Measurements from ENCODE around the gene ATRN. TPM values are rescaled to one million over a fixed set of nuclear protein-coding genes. Genes with fewer than 3 reads are reported as not detected.

ATRN gene
- total and polyA plus RNA-seq, 2 experiments from 2014 or later, result 14.7 to 71.1 TPM

DNA sequence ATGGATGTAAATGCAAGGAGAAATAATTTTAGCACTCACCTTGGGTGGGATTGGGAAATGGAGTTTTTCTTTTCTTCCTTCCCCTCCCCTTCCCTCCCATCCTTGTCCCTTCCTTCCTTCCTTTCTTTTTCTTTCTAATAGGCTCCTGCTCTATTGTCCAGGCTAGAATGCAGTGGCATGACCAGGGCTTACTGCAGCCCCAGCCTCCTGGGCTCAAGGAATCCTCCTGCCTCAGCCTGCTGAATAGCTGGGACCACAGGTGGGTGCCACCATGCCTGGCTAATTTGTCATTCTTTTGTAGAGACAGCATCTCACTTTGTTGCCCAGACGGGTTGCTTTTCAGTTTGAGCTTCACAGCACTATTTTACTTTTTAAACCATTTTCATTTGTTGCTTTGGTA lies 21.5 kb upstream of the ATRN start:
- H3K9me2 ChIP-seq (replicated peaks; ENCODE audit: insufficient read depth), result no peaks in the 10 kb centered on the region
- no peaks in the 10 kb centered on the region for H3K4me1 ChIP-seq (ENCODE audit: insufficient read depth)
- H3K27me3 ChIP-seq, result peaks cover 4% of the 10 kb centered on the region
- no peak overlapping the region for H3K4me3 ChIP-seq
- no peaks in the 10 kb centered on the region for H3K9me3 ChIP-seq (ENCODE audit: low read depth)
- TF ChIP-seq EZH2phosphoT487 (IDR thresholded peaks at IDR 0.05; ENCODE audit: low read depth, severe bottlenecking, unreplicated experiment), result no peak
- 71% methylated on average over 1 of the region's 1 CpG for WGBS (ENCODE audit: low lambda C conversion rate, missing lambda C conversion rate)
- no peak overlapping the region for H3K4me2 ChIP-seq
- no peak overlapping the region for H2AFZ ChIP-seq
- no peaks in the 10 kb centered on the region for H3K36me3 ChIP-seq (replicated peaks; ENCODE audit: insufficient read depth, low read depth)
- H4K20me1 ChIP-seq (ENCODE audit: insufficient read depth, poor library complexity, severe bottlenecking), result no peaks in the 10 kb centered on the region
- no peak overlapping the region for H3K27ac ChIP-seq
- H3K79me2 ChIP-seq, result no peaks in the 10 kb centered on the region
- DNase-seq (ENCODE audit: low spot score), result no peak

DNA sequence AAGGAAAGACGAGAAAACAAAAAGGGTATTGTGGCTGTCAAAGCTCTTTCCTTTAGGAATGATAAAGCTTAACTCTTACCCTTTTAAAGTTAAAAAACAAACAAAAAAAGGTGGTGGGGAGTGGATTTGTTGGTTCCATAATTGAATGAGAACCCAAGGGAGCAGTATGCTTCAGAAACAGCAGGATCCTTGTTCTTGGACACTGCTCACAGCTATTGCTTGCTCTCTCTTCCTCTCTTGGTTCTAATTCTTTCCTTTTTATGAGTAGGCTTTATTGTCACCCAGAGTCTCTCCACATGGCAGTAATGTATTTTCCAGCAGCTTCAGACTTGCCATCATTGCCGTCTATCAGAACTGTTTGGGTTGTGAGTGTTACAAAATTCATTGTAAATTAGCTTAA lies 18.7 kb upstream of the ATRN start:
- Histone ChIP-seq H3K27me3 (peaks cover 4% of the 10 kb centered on the region), H3K4me2 (no peak overlapping the region), H3K4me1 (ENCODE audit: insufficient read depth) (no peaks in the 10 kb centered on the region), H3K27ac (no peak overlapping the region), H2AFZ (no peak overlapping the region), H3K79me2 (no peaks in the 10 kb centered on the region), H3K9me2 (replicated peaks; ENCODE audit: insufficient read depth) (no peaks in the 10 kb centered on the region), H3K36me3 (replicated peaks; ENCODE audit: insufficient read depth, low read depth) (no peaks in the 10 kb centered on the region), H4K20me1 (ENCODE audit: insufficient read depth, poor library complexity, severe bottlenecking) (no peaks in the 10 kb centered on the region), H3K4me3 (no peak overlapping the region), H3K9me3 (ENCODE audit: low read depth) (no peaks in the 10 kb centered on the region)
- TF ChIP-seq EZH2phosphoT487 (IDR thresholded peaks at IDR 0.05; ENCODE audit: low read depth, severe bottlenecking, unreplicated experiment) (no peak), EZH2 (IDR thresholded peaks at IDR 0.05; ENCODE audit: borderline replicate concordance) (no peak)
- TF ChIP-seq, protein P1, sequence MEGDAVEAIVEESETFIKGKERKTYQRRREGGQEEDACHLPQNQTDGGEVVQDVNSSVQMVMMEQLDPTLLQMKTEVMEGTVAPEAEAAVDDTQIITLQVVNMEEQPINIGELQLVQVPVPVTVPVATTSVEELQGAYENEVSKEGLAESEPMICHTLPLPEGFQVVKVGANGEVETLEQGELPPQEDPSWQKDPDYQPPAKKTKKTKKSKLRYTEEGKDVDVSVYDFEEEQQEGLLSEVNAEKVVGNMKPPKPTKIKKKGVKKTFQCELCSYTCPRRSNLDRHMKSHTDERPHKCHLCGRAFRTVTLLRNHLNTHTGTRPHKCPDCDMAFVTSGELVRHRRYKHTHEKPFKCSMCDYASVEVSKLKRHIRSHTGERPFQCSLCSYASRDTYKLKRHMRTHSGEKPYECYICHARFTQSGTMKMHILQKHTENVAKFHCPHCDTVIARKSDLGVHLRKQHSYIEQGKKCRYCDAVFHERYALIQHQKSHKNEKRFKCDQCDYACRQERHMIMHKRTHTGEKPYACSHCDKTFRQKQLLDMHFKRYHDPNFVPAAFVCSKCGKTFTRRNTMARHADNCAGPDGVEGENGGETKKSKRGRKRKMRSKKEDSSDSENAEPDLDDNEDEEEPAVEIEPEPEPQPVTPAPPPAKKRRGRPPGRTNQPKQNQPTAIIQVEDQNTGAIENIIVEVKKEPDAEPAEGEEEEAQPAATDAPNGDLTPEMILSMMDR (IDR thresholded peaks at IDR 0.05; ENCODE audit: poor library complexity), result no peak
- WGBS (ENCODE audit: low lambda C conversion rate, missing lambda C conversion rate), result 80% methylated on average over 2 of the region's 2 CpGs
- no peak for DNase-seq (ENCODE audit: low spot score)

DNA sequence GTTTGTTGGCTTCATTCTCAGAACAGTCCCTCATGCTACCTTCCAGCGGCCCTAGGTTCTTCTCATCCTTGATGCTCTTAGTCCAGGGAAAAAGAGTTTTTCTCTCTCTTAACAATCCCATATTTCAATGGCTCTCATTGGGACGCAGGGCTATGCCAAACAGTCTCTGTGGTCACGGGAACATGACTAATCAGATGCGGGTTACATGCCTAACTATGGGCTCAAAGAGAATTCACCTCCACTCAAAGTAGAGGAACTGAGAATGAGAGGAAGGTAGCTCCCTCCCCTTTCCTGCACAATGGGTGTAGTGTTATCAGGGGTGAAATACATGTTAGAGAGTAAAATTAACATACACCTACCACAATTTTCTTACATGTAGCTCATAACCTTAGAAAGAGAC lies 18.1 kb upstream of the ATRN start:
- WGBS (ENCODE audit: low lambda C conversion rate, missing lambda C conversion rate), result 89% methylated on average over 4 of the region's 4 CpGs
- Histone ChIP-seq H3K79me2 (no peaks in the 10 kb centered on the region), H3K4me2 (no peak overlapping the region), H3K4me3 (no peak overlapping the region), H3K27ac (no peak overlapping the region), H4K20me1 (ENCODE audit: insufficient read depth, poor library complexity, severe bottlenecking) (no peaks in the 10 kb centered on the region), H3K36me3 (replicated peaks; ENCODE audit: insufficient read depth, low read depth) (no peaks in the 10 kb centered on the region), H3K27me3 (peaks cover 4% of the 10 kb centered on the region), H3K4me1 (ENCODE audit: insufficient read depth) (no peaks in the 10 kb centered on the region), H3K9me3 (ENCODE audit: low read depth) (no peaks in the 10 kb centered on the region), H3K9me2 (replicated peaks; ENCODE audit: insufficient read depth) (no peaks in the 10 kb centered on the region), H2AFZ (no peak overlapping the region)
- no peak for DNase-seq (ENCODE audit: low spot score)
- TF ChIP-seq EZH2phosphoT487 (IDR thresholded peaks at IDR 0.05; ENCODE audit: low read depth, severe bottlenecking, unreplicated experiment), result no peak
- TF ChIP-seq, protein P1 (IDR thresholded peaks at IDR 0.05; ENCODE audit: poor library complexity), result no peak
- no peak for TF ChIP-seq EZH2 (IDR thresholded peaks at IDR 0.05; ENCODE audit: borderline replicate concordance)

DNA sequence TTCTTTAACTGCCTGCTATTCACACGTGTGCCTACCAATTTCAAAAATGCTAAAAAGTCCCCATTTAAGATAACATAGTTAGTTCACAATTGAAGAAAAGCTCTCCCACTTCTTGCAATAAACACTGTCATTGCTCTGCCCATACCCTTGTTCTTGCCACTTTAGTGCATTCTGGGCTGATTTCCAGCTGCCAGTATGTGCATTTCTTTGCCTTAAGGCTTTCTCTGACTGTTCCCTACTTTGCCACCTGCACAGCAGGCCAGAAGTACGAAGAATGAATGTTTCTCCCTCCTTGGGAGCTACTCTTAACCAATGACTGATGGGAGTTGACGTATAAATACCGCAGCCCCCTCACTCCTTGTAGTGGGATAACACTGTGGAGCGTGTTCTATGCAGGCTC lies 16.0 kb upstream of the ATRN start:
- H2AFZ ChIP-seq, result no peak overlapping the region

More for the DNA sequence above, 16.0 kb upstream of the ATRN start:
- WGBS (ENCODE audit: low lambda C conversion rate, missing lambda C conversion rate), result 67% methylated on average over 5 of the region's 5 CpGs
- Histone ChIP-seq H4K20me1 (ENCODE audit: insufficient read depth, poor library complexity, severe bottlenecking) (no peaks in the 10 kb centered on the region), H3K4me2 (no peak overlapping the region), H3K27me3 (peaks cover 3% of the 10 kb centered on the region), H3K9me2 (replicated peaks; ENCODE audit: insufficient read depth) (no peaks in the 10 kb centered on the region), H3K36me3 (replicated peaks; ENCODE audit: insufficient read depth, low read depth) (no peaks in the 10 kb centered on the region), H3K4me1 (ENCODE audit: insufficient read depth) (no peaks in the 10 kb centered on the region), H3K79me2 (no peaks in the 10 kb centered on the region), H3K4me3 (no peak overlapping the region), H3K9me3 (ENCODE audit: low read depth) (no peaks in the 10 kb centered on the region), H3K27ac (no peak overlapping the region)
- DNase-seq (ENCODE audit: low spot score), result no peak
- TF ChIP-seq EZH2phosphoT487 (IDR thresholded peaks at IDR 0.05; ENCODE audit: low read depth, severe bottlenecking, unreplicated experiment) (no peak), EZH2 (IDR thresholded peaks at IDR 0.05; ENCODE audit: borderline replicate concordance) (no peak)
- TF ChIP-seq, protein P1 (IDR thresholded peaks at IDR 0.05; ENCODE audit: poor library complexity), result no peak

Measured in hepatocyte (in vitro differentiated cells).